Kidney epithelial cell (primary cell): ENCODE data around the gene LRRC47. TPM values are rescaled to one million over a fixed set of nuclear protein-coding genes. Genes with fewer than 3 reads are reported as not detected.

Experiments used
- DNase-seq: peaks from one replicate; pipeline ENCODE4 v3.0.0-alpha.2; 2010; ENCODE audit warnings: low read depth
- H3K27me3 ChIP-seq: 2 replicates; pipeline ENCODE4 v1.6.0; 2011; ENCODE audit warnings: low read length; ENCODE audit not compliant: control insufficient read depth, insufficient read depth
- H3K36me3 ChIP-seq: 2 replicates; pipeline ENCODE4 v1.5.1; 2011; ENCODE audit warnings: low read length; ENCODE audit not compliant: control insufficient read depth, insufficient read depth
- H3K4me3 ChIP-seq: 2 replicates; pipeline ENCODE4 v1.5.1; 2011; ENCODE audit warnings: low read depth, mild to moderate bottlenecking, control low read depth, low read length
- CTCF ChIP-seq: IDR thresholded peaks from 2 replicates; pipeline ENCODE4 v1.5.1; 2011; ENCODE audit warnings: mild to moderate bottlenecking, moderate library complexity, low read length, control low read depth, inconsistent platforms; ENCODE audit not compliant: insufficient read depth, poor library complexity, severe bottlenecking
- total RNA-seq: library from RNA; depleted of rRNA; stranded (reverse); fragments of >200 nt; gene quantifications from 2 replicates; pipeline ENCODE4 v1.2.3, GENCODE V29; 2015

The LRRC47 gene
- total RNA-seq, 1 donor from 2014 or later: 55.9 TPM

GRCh38 chr1:3740752-3741151, 55.5 kb downstream of the LRRC47 start:
- H3K4me3 ChIP-seq: no peak overlapping the region
- no peaks in the 10 kb centered on the region for H3K27me3 ChIP-seq
- TF ChIP-seq CTCF: no peak
- no peak for DNase-seq
- H3K36me3 ChIP-seq: no peaks in the 10 kb centered on the region

GRCh38 chr1:3740042-3740441, 56.3 kb downstream of the LRRC47 start:
- Histone ChIP-seq H3K4me3 (no peak overlapping the region), H3K27me3 (no peaks in the 10 kb centered on the region), H3K36me3 (no peaks in the 10 kb centered on the region)
- no peak for TF ChIP-seq CTCF
- no peak for DNase-seq

DNA sequence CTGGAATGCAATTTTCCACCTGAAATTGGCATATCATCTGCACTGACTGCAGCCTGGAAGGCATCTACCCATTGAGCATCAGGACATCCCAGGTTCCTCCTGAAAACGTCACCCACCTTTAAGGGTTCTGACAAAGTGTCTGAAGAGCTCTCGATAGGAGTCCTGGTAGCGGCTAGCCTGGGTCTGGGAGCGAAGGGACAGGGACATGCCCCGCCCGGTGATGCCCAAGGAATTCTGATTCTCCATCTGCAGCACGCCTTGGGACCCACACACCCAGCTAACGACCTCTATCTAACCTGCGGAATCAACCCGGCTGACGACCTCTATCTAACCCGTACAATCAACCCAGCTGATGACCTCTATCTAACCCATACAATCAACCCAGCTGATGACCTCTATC, 57.4 kb downstream of the LRRC47 start:
- H3K27me3 ChIP-seq: no peaks in the 10 kb centered on the region
- no peak for TF ChIP-seq CTCF
- no peak overlapping the region for H3K4me3 ChIP-seq
- no peaks in the 10 kb centered on the region for H3K36me3 ChIP-seq
- no peak for DNase-seq

- Histone ChIP-seq H3K27me3 (peaks cover 12% of the 10 kb centered on the region), H3K36me3 (no peaks in the 10 kb centered on the region), H3K4me3 (no peak overlapping the region)
- TF ChIP-seq CTCF: no peak
- DNase-seq: no peak
Observed at GRCh38 chr1:3736708-3737107, 59.6 kb downstream of the LRRC47 start.

DNA sequence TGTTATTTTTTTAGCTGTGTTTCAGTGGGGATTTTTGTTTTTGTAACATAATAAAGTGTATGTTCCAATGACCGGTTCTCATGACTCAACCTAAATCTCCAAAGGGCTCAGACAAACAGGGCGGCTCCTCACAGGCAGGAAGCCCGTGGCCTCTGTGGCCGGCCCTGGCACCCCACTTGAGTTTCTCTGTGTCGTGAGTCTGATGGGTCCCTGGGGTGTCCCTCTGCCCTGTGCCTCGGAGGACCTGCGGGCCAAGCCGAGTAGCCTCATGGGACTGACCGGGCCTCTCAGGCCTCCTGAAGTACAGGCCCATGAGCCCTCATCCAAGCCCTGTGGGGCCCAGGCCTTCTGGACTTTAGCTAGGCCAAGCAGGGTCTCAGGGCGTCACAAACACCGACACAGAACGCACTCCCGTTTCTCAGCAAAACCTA, 60.2 kb downstream of the LRRC47 start:
- H3K36me3 ChIP-seq: no peaks in the 10 kb centered on the region
- no peak for TF ChIP-seq CTCF
- H3K4me3 ChIP-seq: no peak overlapping the region
- no peak for DNase-seq
- H3K27me3 ChIP-seq: peaks cover 17% of the 10 kb centered on the region

GRCh38 chr1:3735688-3736087, 60.6 kb downstream of the LRRC47 start:
- Histone ChIP-seq H3K4me3 (no peak overlapping the region), H3K27me3 (peaks cover 21% of the 10 kb centered on the region), H3K36me3 (no peaks in the 10 kb centered on the region)
- TF ChIP-seq CTCF: no peak
- no peak for DNase-seq
